ENCODE measurements around the gene NR2C2AP.

DNA sequence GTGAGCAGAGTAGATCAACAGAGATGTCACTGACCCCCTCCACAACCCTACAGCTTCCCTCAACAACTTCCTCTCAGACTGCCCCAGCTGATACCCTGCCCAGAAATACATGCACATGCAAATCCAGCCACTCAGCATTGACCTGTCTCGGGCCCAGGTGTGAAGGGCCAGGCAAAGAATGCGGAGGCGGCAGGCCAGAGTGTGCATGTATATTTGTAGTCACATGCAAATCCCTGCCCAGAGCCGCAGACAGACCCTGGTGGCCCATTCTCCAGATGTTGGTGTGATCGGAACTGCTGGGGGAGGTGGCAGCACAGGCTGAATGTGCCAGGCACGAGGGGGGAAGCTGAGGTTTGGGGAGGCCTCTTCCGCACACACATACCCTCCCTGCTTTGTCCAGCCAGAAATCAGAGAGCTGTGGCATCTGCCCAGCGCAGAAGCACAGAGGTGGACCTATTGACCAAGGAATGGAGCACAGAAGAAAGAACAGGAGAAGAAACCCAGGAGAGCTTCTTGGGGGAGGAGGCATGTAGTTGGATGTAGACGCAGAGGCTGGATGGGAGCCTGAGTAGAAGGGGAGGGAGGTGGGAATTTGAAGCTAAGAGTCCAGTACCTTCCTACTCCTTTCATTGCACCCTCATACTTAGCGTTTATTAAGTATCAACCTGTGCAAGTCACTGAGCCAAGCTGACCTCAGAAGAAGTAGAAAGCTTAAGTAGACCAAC lies 47.6 kb downstream of the NR2C2AP start:
- TF ChIP-seq, protein P1, sequence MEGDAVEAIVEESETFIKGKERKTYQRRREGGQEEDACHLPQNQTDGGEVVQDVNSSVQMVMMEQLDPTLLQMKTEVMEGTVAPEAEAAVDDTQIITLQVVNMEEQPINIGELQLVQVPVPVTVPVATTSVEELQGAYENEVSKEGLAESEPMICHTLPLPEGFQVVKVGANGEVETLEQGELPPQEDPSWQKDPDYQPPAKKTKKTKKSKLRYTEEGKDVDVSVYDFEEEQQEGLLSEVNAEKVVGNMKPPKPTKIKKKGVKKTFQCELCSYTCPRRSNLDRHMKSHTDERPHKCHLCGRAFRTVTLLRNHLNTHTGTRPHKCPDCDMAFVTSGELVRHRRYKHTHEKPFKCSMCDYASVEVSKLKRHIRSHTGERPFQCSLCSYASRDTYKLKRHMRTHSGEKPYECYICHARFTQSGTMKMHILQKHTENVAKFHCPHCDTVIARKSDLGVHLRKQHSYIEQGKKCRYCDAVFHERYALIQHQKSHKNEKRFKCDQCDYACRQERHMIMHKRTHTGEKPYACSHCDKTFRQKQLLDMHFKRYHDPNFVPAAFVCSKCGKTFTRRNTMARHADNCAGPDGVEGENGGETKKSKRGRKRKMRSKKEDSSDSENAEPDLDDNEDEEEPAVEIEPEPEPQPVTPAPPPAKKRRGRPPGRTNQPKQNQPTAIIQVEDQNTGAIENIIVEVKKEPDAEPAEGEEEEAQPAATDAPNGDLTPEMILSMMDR (IDR thresholded peaks at IDR 0.05): no peak
- TF ChIP-seq POLR2A (IDR thresholded peaks at IDR 0.05): no peak
- TF ChIP-seq POLR2AphosphoS5 (IDR thresholded peaks at IDR 0.05): no peak

Data from breast epithelium (tissue), 3 donors.